HG03196 (cell line): ENCODE measurements around the gene EXOC1L.

ENCODE experiments used
- ATAC-seq: cut with Tn5 transposase; IDR thresholded peaks from one replicate; pipeline ENCODE4 v1.9.1; 2021; ENCODE audit not compliant: unreplicated experiment

EXOC1L gene, protein sequence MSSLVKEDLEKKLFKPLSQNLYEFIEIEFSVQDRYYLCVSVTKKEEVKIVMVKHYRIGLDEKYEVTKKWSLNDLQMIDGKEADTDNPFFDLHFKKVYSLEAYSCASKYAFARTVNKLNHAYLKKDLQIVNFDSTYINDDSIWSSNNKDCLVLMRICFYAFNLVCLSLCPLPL

DNA sequence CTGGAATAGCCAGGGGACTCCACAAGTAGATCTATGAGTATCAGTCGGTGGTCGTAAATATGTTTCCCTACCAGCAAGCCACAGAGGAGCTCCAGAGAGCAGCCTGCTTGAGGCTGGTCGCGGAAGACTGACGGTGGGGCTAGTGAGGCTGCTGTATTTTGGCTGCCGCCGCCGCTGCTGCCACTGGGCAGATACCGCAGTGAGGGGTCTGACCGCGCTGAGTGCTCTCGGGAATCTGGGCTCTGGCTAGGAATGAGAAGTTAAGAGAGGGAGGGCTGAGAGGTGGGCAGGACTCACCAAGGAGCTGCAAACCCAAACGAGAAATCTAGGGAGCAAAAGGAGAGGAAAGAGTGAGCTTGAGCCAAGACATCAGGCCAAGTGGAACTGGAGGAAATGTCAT, at the start of gene EXOC1L:
EXOC1L (plus strand) TSS at position 157 of the 400 bp plus-strand sequence; CDS start at position 394, 237 bp downstream.
- ATAC-seq, result no peak

DNA sequence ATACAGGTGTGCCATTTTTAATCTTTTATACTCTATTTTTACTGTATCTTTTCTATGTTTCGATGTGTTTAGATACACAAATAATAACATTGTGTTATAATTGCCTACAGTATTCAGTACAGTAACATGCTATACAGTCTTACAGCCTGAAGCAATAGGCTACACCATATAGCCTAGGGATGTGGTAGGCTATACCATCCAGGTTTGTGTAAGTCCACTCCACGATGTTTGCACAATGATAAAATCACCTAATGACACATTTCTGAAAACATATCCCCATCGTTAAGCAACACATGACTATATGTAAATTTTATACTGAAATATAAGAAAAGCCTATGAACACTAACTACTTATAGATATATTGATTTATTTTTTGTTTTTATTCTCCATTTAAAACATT, 48.9 kb upstream of the EXOC1L start:
- no peak for ATAC-seq

DNA sequence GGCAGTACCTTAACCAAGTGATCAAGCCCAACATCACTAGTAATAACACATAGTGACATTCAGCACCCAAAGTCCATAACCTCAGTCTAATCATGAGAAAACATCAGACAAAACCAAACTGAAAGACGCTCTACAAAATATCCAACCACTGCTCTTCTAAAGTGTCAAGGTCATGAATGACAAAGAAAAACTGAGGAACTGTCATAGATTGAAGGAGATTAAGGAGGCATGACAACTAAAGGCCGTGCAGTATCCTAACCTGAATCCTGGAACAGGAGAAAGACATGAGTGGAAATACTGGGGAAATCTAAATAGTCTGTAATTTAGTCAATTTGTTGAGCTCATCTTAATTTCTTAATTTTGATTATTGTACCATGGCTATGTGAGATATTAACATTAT, 38.2 kb upstream of the EXOC1L start:
- no peak for ATAC-seq

DNA sequence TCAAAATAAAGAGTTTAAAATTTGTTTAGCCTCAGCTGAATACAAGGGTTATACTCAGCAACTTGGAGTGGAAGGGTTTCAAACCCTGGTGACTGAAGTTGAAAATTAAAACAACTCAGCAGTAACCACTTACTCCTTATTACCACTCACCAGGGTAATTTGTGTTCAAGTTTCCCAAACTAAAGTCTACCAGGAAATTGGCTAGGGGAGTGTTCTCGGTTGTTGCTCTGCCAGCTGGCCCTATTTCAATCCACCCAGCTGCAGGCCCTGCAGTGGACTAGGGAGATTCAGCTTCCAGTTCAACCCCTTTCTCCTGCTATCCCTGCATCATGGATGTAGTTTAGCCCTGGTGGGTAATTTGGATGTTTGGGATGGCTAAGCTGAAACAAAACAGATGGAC, 37.8 kb upstream of the EXOC1L start:
- no peak for ATAC-seq

DNA sequence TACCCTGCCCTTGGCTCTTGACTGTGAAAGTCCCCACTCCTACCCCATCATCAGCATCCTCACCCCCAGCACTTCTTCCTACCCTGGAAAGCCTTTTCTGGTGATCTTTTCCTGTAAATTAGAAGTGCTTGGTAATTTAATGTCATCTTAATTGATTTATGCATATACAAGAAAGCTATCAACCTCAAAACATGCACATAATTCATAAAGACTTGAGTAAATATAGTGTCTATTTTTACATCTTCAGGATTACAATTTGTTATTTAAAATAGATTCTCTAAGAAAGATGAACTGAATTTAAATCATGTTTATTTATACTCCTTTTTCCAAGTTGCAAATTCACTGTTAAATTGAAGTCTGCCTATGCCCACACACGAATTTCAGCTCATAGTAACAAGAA, 36.0 kb upstream of the EXOC1L start:
- ATAC-seq, result no peak

DNA sequence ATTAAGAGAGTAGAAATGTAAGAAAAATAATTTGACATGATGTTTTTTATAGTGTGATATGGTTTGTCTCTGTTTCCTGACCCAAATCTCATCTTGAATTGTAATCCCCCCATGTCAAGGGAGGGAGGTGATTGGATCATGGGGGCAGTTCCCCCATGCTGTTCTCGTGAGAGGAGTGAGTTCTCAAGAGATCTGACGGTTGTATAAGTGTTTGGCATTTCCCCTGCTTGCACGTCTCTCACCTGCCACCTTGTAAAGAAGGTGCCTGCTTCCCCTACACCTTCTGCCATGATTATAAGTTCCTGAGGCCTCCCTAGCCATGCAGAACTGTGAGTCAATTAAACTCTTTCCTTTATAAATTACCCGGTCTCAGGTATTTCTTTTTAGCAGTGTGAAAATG, 34.8 kb upstream of the EXOC1L start:
- no peak for ATAC-seq

DNA sequence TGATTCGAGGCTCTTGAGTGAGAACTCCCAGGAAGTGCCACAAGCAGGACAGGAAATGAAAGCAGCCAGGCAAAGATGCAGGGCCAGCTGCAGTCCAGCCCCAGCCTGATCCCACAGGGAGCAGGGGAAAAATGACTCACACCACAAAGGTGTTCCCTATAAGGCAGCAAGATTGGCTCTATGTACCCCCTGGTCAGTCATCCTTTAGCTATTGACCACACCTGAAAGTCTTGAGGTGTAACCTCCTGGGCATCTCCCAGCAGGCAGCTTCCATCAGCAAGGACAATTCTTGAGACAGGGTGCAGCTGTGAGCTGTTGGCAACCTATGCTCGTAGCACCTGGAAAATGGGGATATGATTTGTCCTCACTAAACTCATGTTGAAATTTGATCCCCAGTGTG, 27.9 kb upstream of the EXOC1L start:
- ATAC-seq, result no peak

- no peak for ATAC-seq
Observed at GRCh38 chr4:55793479-55793878, 26.1 kb upstream of the EXOC1L start.

DNA sequence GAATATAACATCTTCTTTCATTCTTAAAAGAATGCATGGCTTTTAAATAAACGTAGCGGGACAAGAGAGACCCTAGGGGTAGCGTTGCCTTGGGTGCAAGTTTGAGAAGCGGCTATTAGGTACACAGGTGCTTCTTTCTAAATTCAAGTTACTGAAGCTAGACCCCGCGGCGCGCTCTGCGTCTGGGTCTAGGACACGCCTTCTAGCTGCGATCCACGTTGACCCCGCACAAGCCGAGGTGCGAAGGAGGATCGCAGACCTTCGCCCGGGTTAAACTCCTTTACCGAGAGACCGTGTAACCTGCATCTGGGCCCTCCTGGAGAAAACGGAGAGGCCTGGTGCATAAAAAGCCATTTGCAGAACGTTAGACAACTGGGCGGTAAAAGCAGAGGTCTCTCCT, 25.5 kb upstream of the EXOC1L start:
- ATAC-seq, result no peak

GRCh38 chr4:55795341-55795740, 24.2 kb upstream of the EXOC1L start:
- ATAC-seq, result no peak

DNA sequence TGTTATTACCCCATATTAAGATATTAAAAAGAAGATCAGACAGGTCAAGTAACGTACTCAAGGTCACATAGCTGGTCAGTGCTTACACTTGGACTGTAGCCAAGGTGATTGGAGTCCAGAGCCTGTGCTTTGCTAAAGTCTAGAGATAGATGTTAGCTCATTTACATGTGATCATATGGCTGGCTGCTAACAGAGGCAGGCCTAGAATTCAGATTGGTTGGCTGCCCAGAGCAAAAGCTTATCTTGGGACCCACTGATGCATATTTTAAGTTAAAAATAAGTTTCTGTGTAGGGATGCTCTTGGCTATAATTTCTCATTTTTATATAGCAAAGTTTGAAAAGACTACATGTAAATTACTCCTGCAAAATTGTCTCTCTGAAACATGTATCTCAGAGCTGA, 18.1 kb upstream of the EXOC1L start:
- no peak for ATAC-seq

- no peak for ATAC-seq
Observed at GRCh38 chr4:55807556-55807955, 12.0 kb upstream of the EXOC1L start.

- no peak for ATAC-seq
Observed at GRCh38 chr4:55808186-55808585, 11.4 kb upstream of the EXOC1L start.

- no peak for ATAC-seq
Observed at GRCh38 chr4:55808632-55809031, 11.0 kb upstream of the EXOC1L start.

DNA sequence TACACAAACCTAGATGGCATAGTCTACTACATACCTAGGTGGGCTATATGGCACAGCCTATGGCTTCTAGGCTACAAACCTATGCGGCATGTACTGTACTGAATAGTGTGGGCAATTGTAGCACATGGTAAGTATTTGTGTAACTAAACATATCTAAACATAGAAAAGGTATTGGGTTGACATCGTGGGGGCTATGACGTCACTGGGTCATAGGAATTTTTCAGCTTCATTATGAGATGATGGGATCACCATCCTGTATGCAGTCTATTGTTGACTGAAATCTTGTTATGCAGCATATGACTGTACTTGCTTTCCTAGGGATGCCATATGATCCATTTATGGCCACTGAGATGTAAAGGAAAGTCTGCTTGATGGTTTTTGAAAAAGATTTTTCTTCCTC, 1.9 kb upstream of the EXOC1L start:
- no peak for ATAC-seq

- no peak for ATAC-seq
Observed at GRCh38 chr4:55820279-55820678, 689 bp downstream of the EXOC1L start.

- ATAC-seq, result no peak
Observed at GRCh38 chr4:55822329-55822728, 2.7 kb downstream of the EXOC1L start.

DNA sequence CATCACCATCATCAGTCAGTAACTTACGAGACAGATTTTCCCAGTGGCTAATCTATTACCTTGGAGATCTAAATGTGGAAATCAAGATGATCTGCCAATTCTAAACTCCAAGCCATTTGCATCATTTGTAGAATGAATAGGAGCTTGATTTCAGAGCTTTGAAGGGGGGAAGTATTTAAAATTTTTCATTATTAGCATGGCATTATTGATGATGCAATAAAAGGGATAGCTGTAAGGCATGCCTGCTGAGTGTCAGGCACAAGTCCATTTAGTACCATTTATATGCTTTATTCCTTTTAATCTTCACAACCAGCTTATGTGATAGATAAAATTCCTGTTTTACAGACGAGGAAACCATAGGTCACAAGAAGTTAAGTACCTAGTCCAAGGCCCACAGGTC, 5.3 kb downstream of the EXOC1L start:
- no peak for ATAC-seq

DNA sequence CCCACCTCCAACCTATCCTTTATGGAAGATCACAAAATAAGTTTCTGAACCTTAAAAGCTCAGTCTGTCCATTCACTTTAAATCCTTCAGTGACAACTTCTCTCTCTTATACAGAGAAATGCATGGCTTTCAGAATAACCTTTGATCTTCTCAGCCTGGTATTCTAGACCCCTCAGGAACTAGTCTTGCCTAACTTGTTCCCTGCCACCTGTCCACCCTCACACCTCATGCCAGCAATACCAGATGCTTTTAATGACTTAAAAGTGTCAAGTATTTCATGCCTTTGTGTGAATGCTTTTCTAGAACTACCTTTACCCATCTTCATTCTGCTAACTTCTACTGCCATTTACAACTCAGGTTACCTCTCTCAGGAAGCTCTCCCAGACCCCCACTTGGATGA, 7.4 kb downstream of the EXOC1L start:
- ATAC-seq, result no peak

GRCh38 chr4:55827582-55827981, 8.0 kb downstream of the EXOC1L start:
- no peak for ATAC-seq

DNA sequence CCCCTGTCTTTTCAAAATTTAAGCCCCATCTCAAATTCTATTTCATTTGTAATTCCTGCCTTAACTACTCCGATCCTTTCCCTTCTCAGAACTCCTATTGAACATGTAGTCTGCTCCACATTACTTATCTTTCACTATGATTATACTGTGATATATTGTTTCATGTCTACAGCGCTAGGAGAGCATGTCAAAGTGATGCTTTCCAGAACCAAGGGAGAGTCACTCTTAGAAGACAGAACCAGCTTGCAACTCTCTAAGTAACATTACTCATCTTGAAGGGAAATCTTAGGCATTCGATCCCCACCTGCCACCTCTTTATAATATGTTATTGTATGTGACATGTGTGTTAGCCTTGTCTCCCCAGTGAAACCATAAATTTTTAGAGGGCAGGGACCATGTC, 10.5 kb downstream of the EXOC1L start:
- no peak for ATAC-seq

DNA sequence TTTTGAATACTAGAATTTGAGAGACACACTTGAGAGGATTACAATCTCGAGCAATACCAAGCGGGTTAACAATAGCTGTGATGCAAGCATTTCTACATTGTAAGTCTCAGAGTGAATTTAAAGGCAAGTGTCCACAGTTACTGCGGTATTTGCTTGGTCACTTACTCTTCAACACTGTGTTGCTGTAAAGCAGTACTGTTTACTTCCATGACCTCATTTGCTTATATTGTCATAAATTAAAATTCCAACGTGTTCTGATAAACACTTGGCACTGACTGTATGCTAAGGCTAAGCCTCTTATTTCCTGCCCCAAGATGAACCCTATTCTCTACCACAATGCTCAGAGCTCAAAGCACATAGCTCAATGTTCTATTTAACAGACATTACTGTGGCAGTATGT, 11.1 kb downstream of the EXOC1L start:
- ATAC-seq, result no peak

- ATAC-seq, result no peak
Observed at GRCh38 chr4:55834086-55834795, 14.7 kb downstream of the EXOC1L start.
